Measurements from ENCODE around the gene MRPS26. TPM values are rescaled to one million over a fixed set of nuclear protein-coding genes. Genes with fewer than 3 reads are reported as not detected.

Gene MRPS26
- total RNA-seq, 1 experiment from 2014 or later = 84.3 TPM

- Histone ChIP-seq H3K4me1 (ENCODE audit: control insufficient read depth in 1 of 2, insufficient read depth in 2 of 2, low read length in 2 of 2) (peaks cover 4 to 26% of the 10 kb centered on the region in 2 experiments; a peak in 3 of 4 replicates), H2AFZ (ENCODE audit: low read depth, low read length, poor library complexity, severe bottlenecking) (no peak overlapping the region), H4K20me1 (ENCODE audit: insufficient read depth) (no peaks in the 10 kb centered on the region), H3K79me2 (ENCODE audit: insufficient read depth, low read length) (peaks cover 17% of the 10 kb centered on the region), H3K36me3 (ENCODE audit: control insufficient read depth in 1 of 2, insufficient read depth in 2 of 2, low read length in 2 of 2) (peaks cover 3 to 4% of the 10 kb centered on the region in 2 experiments; a peak in 3 of 4 replicates), H3K27me3 (ENCODE audit: insufficient read depth, low read length) (no peaks in the 10 kb centered on the region), H3K4me3 (replicated peaks in 1 of 2; ENCODE audit: low read depth in 1 of 2, low read length in 2 of 2) (no peak overlapping the region), H3K9ac (ENCODE audit: low read length) (no peak overlapping the region), H3K9me3 (ENCODE audit: control insufficient read depth in 1 of 2, insufficient read depth in 1 of 2, low read depth in 1 of 2, low read length in 2 of 2) (no peaks in the 10 kb centered on the region), H3K4me2 (ENCODE audit: low read length) (no peak overlapping the region), H3K9me2 (ENCODE audit: insufficient read depth) (no peaks in the 10 kb centered on the region), H3K27ac (ENCODE audit: low read depth, low read length) (no peak overlapping the region)
- DNase-seq (ENCODE audit: low read depth, low spot score) (no peak), ATAC-seq (no peak)
- RAD21 ChIA-PET (ENCODE audit: low non-redundant PET in 1 of 2, low total read pairs in 2 of 2, uncharacterized antibody in 2 of 2, unreplicated experiment in 2 of 2) = no interaction called here
- CTCF ChIA-PET = no interaction called here
- TF ChIP-seq EZH2phosphoT487 (IDR thresholded peaks at IDR 0.05; ENCODE audit: borderline replicate concordance) (no peak), RAD21 (IDR thresholded peaks at IDR 0.05; ENCODE audit: low read depth) (no peak)
- BruUV-seq (replicated peaks) = no TSS peak
- POLR2A ChIA-PET = no interaction called here
- intact Hi-C loops (cut with micrococcal nuclease) = no loop called here
These were observed 3.2 kb upstream of the MRPS26 start for GRCh38 chr20:3042625-3043024.

GRCh38 chr20:3043322-3043721 lies 2.5 kb upstream of the MRPS26 start, which contains the start of gene GNRH2:
Gene GNRH2, plus strand, starts transcription at chr20:3043622. Its CDS starts 793 bp downstream, at chr20:3044415.
- H3K4me1 ChIP-seq (ENCODE audit: control insufficient read depth in 1 of 2, insufficient read depth in 2 of 2, low read length in 2 of 2) = peaks cover 4 to 27% of the 10 kb centered on the region in 2 experiments; a peak in 3 of 4 replicates
- DNase-seq (ENCODE audit: low read depth, low spot score) (no peak), ATAC-seq (no peak)
- H3K9me3 ChIP-seq (ENCODE audit: control insufficient read depth in 1 of 2, insufficient read depth in 1 of 2, low read depth in 1 of 2, low read length in 2 of 2) = no peaks in the 10 kb centered on the region
- intact Hi-C loops (cut with micrococcal nuclease) = no loop called here
- BruUV-seq (replicated peaks) = no TSS peak
- no peaks in the 10 kb centered on the region for H4K20me1 ChIP-seq (ENCODE audit: insufficient read depth)
- no peaks in the 10 kb centered on the region for H3K27me3 ChIP-seq (ENCODE audit: insufficient read depth, low read length)
- peaks cover 3 to 8% of the 10 kb centered on the region in 2 experiments; a peak in 2 of 4 replicates for H3K36me3 ChIP-seq (ENCODE audit: control insufficient read depth in 1 of 2, insufficient read depth in 2 of 2, low read length in 2 of 2)
- no peak within 1 kb of the TSS for H3K4me3 ChIP-seq (replicated peaks in 1 of 2; ENCODE audit: low read depth in 1 of 2, low read length in 2 of 2)
- no peaks in the 10 kb centered on the region for H3K9me2 ChIP-seq (ENCODE audit: insufficient read depth)
- POLR2A ChIA-PET = no interaction called here
- no peak within 1 kb of the TSS for H3K4me2 ChIP-seq (ENCODE audit: low read length)
- CTCF ChIA-PET = no interaction called here
- H3K27ac ChIP-seq (ENCODE audit: low read depth, low read length) = no peak within 1 kb of the TSS
- no peak within 1 kb of the TSS for H3K9ac ChIP-seq (ENCODE audit: low read length)
- RAD21 ChIA-PET (ENCODE audit: low non-redundant PET in 1 of 2, low total read pairs in 2 of 2, uncharacterized antibody in 2 of 2, unreplicated experiment in 2 of 2) = no interaction called here
- TF ChIP-seq CBX3 (IDR thresholded peaks at IDR 0.05; ENCODE audit: low read depth) = no peak
- no peak for TF ChIP-seq JUND (IDR thresholded peaks at IDR 0.05)
- no peak for TF ChIP-seq POLR2AphosphoS5 (IDR thresholded peaks at IDR 0.05; ENCODE audit: low read depth, low read length)
- TF ChIP-seq REST (IDR thresholded peaks at IDR 0.05; ENCODE audit: low read depth) = no peak
- TF ChIP-seq SIN3A (IDR thresholded peaks at IDR 0.05; ENCODE audit: low read depth) = no peak
- no peak for TF ChIP-seq CTCF (IDR thresholded peaks at IDR 0.05 in 2 of 3, conservative IDR thresholded peaks at IDR 0.05 in 1 of 3; ENCODE audit: borderline replicate concordance in 1 of 3, insufficient read depth in 1 of 3, low read depth in 2 of 3, low read length in 2 of 3)
- no peak for TF ChIP-seq YY1 (IDR thresholded peaks at IDR 0.05; ENCODE audit: extremely low read depth, insufficient replicate concordance, low read depth, low read length)
- no peak for TF ChIP-seq RAD21 (IDR thresholded peaks at IDR 0.05; ENCODE audit: low read depth)
- TF ChIP-seq TCF7L2 (IDR thresholded peaks at IDR 0.05; ENCODE audit: borderline replicate concordance, extremely low read depth, insufficient read depth, insufficient read length) = no peak
- TF ChIP-seq ZFX (IDR thresholded peaks at IDR 0.05) = no peak
- H2AFZ ChIP-seq (ENCODE audit: low read depth, low read length, poor library complexity, severe bottlenecking) = no peak within 1 kb of the TSS
- H3K79me2 ChIP-seq (ENCODE audit: insufficient read depth, low read length) = peaks cover 24% of the 10 kb centered on the region

All from HCT116 (cell line).